NT2/D1 (cell line): ENCODE results near the gene RANBP17.

ENCODE experiments used
- YY1 ChIP-seq: IDR thresholded peaks from 2 replicates; pipeline ENCODE4 v1.6.1; 2011; ENCODE audit not compliant: insufficient read length, insufficient read depth
- ZNF274 ChIP-seq: IDR thresholded peaks from 2 replicates; pipeline ENCODE4 v1.6.1; 2011; ENCODE audit warnings: mild to moderate bottlenecking, low read depth, low read length

DNA sequence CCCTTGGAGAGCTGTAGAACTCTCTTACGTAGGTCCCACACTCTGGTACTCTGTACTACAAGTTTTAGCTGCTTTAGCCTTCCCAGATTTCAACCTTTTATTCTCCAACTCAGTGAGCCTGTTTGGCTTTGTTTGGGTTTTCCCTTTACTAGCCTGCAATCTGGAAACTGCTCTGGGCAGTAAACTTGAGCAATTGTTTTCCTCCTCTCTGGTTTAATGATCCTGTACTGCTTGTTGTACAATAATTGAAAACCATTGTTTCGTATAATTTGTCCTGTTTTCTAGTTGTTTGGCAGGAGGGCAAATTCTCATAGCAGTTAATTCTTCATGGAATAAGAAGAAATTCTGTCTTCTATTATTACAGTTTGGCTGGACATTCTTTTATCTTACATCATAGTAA, 384.4 kb downstream of the RANBP17 start:
- TF ChIP-seq YY1 = no peak
- TF ChIP-seq ZNF274 = no peak
